Dermis microvascular lymphatic vessel endothelial cell (primary cell): ENCODE data around the gene SPEM2. TPM values are rescaled to one million over a fixed set of nuclear protein-coding genes. Genes with fewer than 3 reads are reported as not detected.

Source experiments
- DNase-seq, 2 donors: peaks; one replicate each; pipeline versions ENCODE4 v3.0.0 to v3.0.0-alpha.2; 2010; ENCODE audit warnings: low read depth in 2 of 2
- total RNA-seq: library from RNA; depleted of rRNA; stranded (reverse); fragments of >200 nt; gene quantifications from 2 replicates; pipeline ENCODE4 v1.2.1, GENCODE V29; 2014

Gene SPEM2
- total RNA-seq, 1 donor from 2014 or later = not detected

- DNase-seq = no peak
Observed at GRCh38 chr17:7421186-7421585, 4.2 kb upstream of the SPEM2 start.

GRCh38 chr17:7423679-7424078, 1.7 kb upstream of the SPEM2 start:
- no peak for DNase-seq

GRCh38 chr17:7425756-7426155, 340 bp downstream of the SPEM2 start:
- DNase-seq = no peak

- no peak for DNase-seq
Observed at GRCh38 chr17:7426203-7426863, 917 bp downstream of the SPEM2 start.

- DNase-seq = no peak
Observed at GRCh38 chr17:7426896-7427489, 1.6 kb downstream of the SPEM2 start.

- no peak for DNase-seq
Observed at GRCh38 chr17:7427549-7427948, 2.1 kb downstream of the SPEM2 start.

- DNase-seq = no peak
Observed at GRCh38 chr17:7428557-7428956, 3.1 kb downstream of the SPEM2 start, which contains the start of gene SPEM3. TSS of gene SPEM3 (plus strand) at chr17:7428857. CDS start at chr17:7428903, 46 bp downstream.

GRCh38 chr17:7429722-7430121, 4.3 kb downstream of the SPEM2 start:
- DNase-seq = no peak

GRCh38 chr17:7431231-7431630, 5.8 kb downstream of the SPEM2 start:
- DNase-seq = no peak

GRCh38 chr17:7432296-7432695, 6.9 kb downstream of the SPEM2 start:
- no peak for DNase-seq

GRCh38 chr17:7435676-7436555, 10.5 kb downstream of the SPEM2 start:
- DNase-seq = peak in 1 of 2 donors; percentile 39

- DNase-seq = peak; percentile 71 to 92
Observed at GRCh38 chr17:7436556-7437368, 11.3 kb downstream of the SPEM2 start.

GRCh38 chr17:7437369-7437863, 12.0 kb downstream of the SPEM2 start:
- no peak for DNase-seq

- DNase-seq = peak in 1 of 2 donors; percentile 18
Observed at GRCh38 chr17:7437950-7438614, 12.7 kb downstream of the SPEM2 start.

GRCh38 chr17:7438656-7439460, 13.4 kb downstream of the SPEM2 start:
- no peak for DNase-seq

GRCh38 chr17:7439462-7440112, 14.2 kb downstream of the SPEM2 start, which contains the start of gene FGF11:
TSS of gene FGF11 (plus strand) at chr17:7439512. CDS start at chr17:7439621, 109 bp downstream.
- DNase-seq = no peak

GRCh38 chr17:7440113-7440833, 14.9 kb downstream of the SPEM2 start:
- peak in 1 of 2 donors; percentile 26 for DNase-seq

GRCh38 chr17:7440834-7441195, 15.4 kb downstream of the SPEM2 start:
- DNase-seq = peak in 1 of 2 donors; percentile 33

GRCh38 chr17:7441266-7441665, 15.8 kb downstream of the SPEM2 start:
- no peak for DNase-seq
